ENCODE measurements around the gene NEURL1.

NEURL1 gene

DNA sequence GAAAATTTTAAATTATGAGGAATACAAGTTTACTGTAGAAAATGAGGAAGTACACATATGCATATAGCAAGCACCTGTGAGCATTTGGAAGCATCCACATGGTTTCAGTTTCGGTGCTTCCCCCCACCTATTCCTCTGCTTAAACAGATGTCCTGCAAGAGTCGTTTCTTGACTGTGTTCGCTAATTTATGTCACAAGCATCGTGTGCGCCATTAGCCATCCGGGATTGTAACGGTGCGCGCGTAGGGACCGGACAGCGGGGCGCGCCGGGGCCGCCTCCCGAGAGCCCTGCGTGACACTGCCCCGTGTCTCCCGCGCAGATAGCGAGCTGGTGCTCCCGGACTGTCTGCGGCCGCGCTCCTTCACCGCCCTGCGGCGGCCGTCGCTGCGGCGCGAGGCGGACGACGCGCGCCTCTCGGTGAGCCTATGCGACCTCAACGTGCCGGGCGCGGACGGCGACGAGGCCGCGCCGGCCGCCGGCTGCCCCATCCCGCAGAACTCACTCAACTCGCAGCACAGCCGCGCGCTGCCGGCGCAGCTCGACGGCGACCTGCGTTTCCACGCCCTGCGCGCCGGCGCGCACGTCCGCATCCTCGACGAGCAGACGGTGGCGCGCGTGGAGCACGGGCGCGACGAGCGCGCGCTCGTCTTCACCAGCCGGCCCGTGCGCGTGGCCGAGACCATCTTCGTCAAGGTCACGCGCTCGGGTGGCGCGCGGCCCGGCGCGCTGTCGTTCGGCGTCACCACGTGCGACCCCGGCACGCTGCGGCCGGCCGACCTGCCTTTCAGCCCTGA lies 90.9 kb downstream of the NEURL1 start:
- in situ Hi-C loops (cut with MboI; ENCODE audit: low sequenced_read_pairs, unreplicated experiment): no loop called here
- TF ChIP-seq, protein P1, sequence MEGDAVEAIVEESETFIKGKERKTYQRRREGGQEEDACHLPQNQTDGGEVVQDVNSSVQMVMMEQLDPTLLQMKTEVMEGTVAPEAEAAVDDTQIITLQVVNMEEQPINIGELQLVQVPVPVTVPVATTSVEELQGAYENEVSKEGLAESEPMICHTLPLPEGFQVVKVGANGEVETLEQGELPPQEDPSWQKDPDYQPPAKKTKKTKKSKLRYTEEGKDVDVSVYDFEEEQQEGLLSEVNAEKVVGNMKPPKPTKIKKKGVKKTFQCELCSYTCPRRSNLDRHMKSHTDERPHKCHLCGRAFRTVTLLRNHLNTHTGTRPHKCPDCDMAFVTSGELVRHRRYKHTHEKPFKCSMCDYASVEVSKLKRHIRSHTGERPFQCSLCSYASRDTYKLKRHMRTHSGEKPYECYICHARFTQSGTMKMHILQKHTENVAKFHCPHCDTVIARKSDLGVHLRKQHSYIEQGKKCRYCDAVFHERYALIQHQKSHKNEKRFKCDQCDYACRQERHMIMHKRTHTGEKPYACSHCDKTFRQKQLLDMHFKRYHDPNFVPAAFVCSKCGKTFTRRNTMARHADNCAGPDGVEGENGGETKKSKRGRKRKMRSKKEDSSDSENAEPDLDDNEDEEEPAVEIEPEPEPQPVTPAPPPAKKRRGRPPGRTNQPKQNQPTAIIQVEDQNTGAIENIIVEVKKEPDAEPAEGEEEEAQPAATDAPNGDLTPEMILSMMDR (IDR thresholded peaks at IDR 0.05; ENCODE audit: borderline replicate concordance, control extremely low read depth, extremely low read depth, insufficient read depth, missing control alignments): no peak
- DNase-seq (ENCODE audit: low spot score): peak; percentile 72

DNA sequence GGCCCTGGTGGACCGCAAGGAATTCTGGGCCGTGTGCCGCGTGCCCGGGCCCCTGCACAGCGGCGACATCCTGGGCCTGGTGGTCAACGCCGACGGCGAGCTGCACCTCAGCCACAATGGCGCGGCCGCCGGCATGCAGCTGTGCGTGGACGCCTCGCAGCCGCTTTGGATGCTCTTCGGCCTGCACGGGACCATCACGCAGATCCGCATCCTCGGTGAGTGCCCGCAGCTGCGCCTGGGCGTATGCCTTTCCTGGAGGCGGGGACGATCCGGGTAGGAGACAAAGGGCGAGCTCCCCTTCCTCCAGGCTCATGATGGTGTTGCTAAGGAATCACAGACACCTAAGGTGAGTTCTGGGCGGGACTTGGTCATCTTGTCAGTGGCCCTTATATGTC lies 91.5 kb downstream of the NEURL1 start:
- DNase-seq (ENCODE audit: low spot score): no peak
- TF ChIP-seq, protein P1 (IDR thresholded peaks at IDR 0.05; ENCODE audit: borderline replicate concordance, control extremely low read depth, extremely low read depth, insufficient read depth, missing control alignments): no peak
- in situ Hi-C loops (cut with MboI; ENCODE audit: low sequenced_read_pairs, unreplicated experiment): no loop called here

DNA sequence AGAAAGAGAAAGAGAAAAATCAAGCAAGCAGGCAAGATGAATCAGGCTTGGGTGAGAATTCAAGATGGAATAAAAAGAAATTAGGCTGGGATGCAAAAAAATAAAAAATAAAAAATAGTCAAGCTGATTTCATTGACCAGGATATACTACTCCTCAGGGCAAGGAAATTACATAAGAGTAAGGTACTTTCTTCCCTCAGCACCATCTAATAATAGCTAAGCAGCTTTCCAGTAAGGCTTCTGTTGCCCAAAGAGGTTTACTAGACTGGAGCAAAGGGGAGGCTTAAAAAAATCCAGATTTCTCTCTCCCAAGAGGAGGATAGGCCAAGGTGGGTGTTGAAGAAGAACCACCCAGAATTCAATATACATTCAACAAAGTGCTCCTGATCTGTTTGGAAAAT lies 93.6 kb downstream of the NEURL1 start:
- in situ Hi-C loops (cut with MboI; ENCODE audit: low sequenced_read_pairs, unreplicated experiment): no loop called here
- TF ChIP-seq, protein P1 (IDR thresholded peaks at IDR 0.05; ENCODE audit: borderline replicate concordance, control extremely low read depth, extremely low read depth, insufficient read depth, missing control alignments): no peak
- no peak for DNase-seq (ENCODE audit: low spot score)

DNA sequence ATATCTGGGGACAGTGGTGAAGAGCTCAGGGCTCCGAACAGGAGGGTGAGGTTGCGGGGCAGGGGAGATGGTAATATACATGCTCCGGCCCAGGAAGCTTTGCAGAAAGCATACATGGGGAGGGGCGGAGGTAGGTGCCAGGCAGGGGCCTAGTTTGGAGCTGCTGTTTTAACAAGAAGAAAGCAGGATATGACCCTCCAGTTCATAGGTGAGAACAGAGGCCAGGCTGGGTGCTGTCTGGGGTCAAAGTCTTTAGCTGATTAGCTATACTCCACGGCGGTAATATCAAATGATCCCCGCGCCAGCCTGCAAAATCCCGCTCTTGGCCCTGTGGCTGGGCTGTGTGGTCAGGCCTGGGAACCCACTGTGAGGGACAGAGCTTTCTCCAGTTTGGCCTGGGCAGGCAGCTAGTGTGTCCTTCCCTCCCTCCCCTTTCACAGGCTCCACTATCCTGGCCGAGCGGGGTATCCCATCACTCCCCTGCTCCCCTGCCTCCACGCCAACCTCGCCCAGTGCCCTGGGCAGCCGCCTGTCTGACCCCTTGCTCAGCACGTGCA lies 95.6 kb downstream of the NEURL1 start:
- in situ Hi-C loops (cut with MboI; ENCODE audit: low sequenced_read_pairs, unreplicated experiment): no loop called here
- TF ChIP-seq, protein P1 (IDR thresholded peaks at IDR 0.05; ENCODE audit: borderline replicate concordance, control extremely low read depth, extremely low read depth, insufficient read depth, missing control alignments): no peak
- DNase-seq (ENCODE audit: low spot score): no peak

DNA sequence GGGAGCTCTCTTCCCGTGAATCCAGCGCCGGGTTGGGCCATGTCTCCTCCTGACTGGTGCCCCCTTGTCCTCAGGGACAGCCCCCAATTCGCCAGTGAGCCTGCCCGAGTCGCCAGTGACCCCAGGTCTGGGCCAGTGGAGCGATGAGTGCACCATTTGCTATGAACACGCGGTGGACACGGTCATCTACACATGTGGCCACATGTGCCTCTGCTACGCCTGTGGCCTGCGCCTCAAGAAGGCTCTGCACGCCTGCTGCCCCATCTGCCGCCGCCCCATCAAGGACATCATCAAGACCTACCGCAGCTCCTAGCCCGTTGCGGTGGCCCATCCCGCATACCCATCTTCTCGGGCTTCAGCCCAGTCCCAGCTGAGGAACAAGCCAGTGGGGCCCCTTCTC lies 96.6 kb downstream of the NEURL1 start:
- in situ Hi-C loops (cut with MboI; ENCODE audit: low sequenced_read_pairs, unreplicated experiment): no loop called here
- TF ChIP-seq, protein P1 (IDR thresholded peaks at IDR 0.05; ENCODE audit: borderline replicate concordance, control extremely low read depth, extremely low read depth, insufficient read depth, missing control alignments): no peak
- DNase-seq (ENCODE audit: low spot score): no peak

DNA sequence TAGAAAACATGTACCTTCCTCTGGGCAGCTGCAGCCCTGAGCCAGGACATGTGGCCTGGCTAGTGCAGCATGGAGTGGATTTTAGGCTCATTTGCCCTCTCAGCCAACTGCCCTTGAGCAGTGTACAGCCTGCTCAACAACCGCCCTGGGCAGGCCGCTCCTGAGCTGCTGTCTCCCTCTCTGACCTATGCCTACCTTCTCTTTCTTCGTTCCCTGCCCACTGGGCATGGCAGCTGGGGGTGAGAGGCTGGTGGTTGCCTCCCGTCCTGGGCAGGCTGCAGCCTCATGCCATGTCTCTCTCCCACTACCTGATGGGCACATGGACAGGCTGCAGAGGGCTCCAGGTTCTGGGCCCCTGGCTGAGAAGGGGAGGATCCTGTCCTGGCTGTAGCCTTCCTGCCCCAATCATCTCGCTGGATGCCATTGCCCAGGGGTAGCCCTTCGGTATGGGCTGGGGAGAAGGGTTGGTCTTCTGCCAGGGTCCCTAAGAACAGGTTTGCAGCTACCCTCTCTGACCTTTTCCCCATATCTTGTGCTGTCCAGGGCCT lies 97.3 kb downstream of the NEURL1 start:
- TF ChIP-seq, protein P1 (IDR thresholded peaks at IDR 0.05; ENCODE audit: borderline replicate concordance, control extremely low read depth, extremely low read depth, insufficient read depth, missing control alignments): no peak
- no peak for DNase-seq (ENCODE audit: low spot score)
- in situ Hi-C loops (cut with MboI; ENCODE audit: low sequenced_read_pairs, unreplicated experiment): no loop called here
